Activated T-cell treated with anti-CD3 and anti-CD28 coated beads, Interleukin-2, amount 50 U/mL, for 48 hours (primary cell): Measurements from ENCODE around the gene HEXIM1.

Experiments
- DNase-seq, 2 experiments: peaks; one replicate each; pipeline ENCODE4 v3.0.0-alpha.2; 2020

Gene HEXIM1

GRCh38 chr17:45148183-45149036 is at the start of gene HEXIM1:
Gene HEXIM1 (plus strand): TSS chr17:45148475. CDS start chr17:45149191, 716 bp downstream.
- peak; percentile 100 for DNase-seq

GRCh38 chr17:45098869-45099616 is 49.2 kb upstream of the HEXIM1 start:
- DNase-seq: peak; percentile 86 to 88

GRCh38 chr17:45101546-45101882 is 46.8 kb upstream of the HEXIM1 start:
- DNase-seq: no peak

- DNase-seq: no peak
These were observed 46.1 kb upstream of the HEXIM1 start for GRCh38 chr17:45101883-45102811.

GRCh38 chr17:45102856-45103255 is 45.4 kb upstream of the HEXIM1 start:
- DNase-seq: no peak

GRCh38 chr17:45103269-45103795 is 44.9 kb upstream of the HEXIM1 start:
- no peak for DNase-seq

- DNase-seq: no peak
These were observed 44.2 kb upstream of the HEXIM1 start for GRCh38 chr17:45104029-45104428.

- no peak for DNase-seq
These were observed 43.8 kb upstream of the HEXIM1 start for GRCh38 chr17:45104497-45104896.

- DNase-seq: no peak
These were observed 43.2 kb upstream of the HEXIM1 start for GRCh38 chr17:45104907-45105624.

- no peak for DNase-seq
These were observed 42.2 kb upstream of the HEXIM1 start for GRCh38 chr17:45106096-45106495.

- no peak for DNase-seq
These were observed 41.7 kb upstream of the HEXIM1 start for GRCh38 chr17:45106582-45106981.

- DNase-seq: no peak
These were observed 40.8 kb upstream of the HEXIM1 start for GRCh38 chr17:45107293-45108010.

GRCh38 chr17:45108051-45108450 is 40.2 kb upstream of the HEXIM1 start:
- no peak for DNase-seq

GRCh38 chr17:45108595-45109521 is 39.4 kb upstream of the HEXIM1 start:
- no peak for DNase-seq

- no peak for DNase-seq
These were observed 37.3 kb upstream of the HEXIM1 start for GRCh38 chr17:45110676-45111611.

- DNase-seq: no peak
These were observed 36.4 kb upstream of the HEXIM1 start for GRCh38 chr17:45111850-45112249.

GRCh38 chr17:45112559-45113423 is 35.5 kb upstream of the HEXIM1 start:
- DNase-seq: no peak

GRCh38 chr17:45113424-45113754 is 34.9 kb upstream of the HEXIM1 start:
- no peak for DNase-seq
